Placental epithelial cell (primary cell): ENCODE measurements around the gene MLXIP. TPM values are rescaled to one million over a fixed set of nuclear protein-coding genes. Genes with fewer than 3 reads are reported as not detected.

Experiments used
- total RNA-seq: library from RNA; depleted of rRNA; stranded (reverse); fragments of >200 nt; gene quantifications from 2 replicates; pipeline ENCODE4 v1.2.3, GENCODE V29; 2012

Gene MLXIP, protein sequence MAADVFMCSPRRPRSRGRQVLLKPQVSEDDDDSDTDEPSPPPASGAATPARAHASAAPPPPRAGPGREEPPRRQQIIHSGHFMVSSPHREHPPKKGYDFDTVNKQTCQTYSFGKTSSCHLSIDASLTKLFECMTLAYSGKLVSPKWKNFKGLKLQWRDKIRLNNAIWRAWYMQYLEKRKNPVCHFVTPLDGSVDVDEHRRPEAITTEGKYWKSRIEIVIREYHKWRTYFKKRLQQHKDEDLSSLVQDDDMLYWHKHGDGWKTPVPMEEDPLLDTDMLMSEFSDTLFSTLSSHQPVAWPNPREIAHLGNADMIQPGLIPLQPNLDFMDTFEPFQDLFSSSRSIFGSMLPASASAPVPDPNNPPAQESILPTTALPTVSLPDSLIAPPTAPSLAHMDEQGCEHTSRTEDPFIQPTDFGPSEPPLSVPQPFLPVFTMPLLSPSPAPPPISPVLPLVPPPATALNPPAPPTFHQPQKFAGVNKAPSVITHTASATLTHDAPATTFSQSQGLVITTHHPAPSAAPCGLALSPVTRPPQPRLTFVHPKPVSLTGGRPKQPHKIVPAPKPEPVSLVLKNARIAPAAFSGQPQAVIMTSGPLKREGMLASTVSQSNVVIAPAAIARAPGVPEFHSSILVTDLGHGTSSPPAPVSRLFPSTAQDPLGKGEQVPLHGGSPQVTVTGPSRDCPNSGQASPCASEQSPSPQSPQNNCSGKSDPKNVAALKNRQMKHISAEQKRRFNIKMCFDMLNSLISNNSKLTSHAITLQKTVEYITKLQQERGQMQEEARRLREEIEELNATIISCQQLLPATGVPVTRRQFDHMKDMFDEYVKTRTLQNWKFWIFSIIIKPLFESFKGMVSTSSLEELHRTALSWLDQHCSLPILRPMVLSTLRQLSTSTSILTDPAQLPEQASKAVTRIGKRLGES
- 11.4 and 15.6 TPM in 2 replicates for total RNA-seq

DNA sequence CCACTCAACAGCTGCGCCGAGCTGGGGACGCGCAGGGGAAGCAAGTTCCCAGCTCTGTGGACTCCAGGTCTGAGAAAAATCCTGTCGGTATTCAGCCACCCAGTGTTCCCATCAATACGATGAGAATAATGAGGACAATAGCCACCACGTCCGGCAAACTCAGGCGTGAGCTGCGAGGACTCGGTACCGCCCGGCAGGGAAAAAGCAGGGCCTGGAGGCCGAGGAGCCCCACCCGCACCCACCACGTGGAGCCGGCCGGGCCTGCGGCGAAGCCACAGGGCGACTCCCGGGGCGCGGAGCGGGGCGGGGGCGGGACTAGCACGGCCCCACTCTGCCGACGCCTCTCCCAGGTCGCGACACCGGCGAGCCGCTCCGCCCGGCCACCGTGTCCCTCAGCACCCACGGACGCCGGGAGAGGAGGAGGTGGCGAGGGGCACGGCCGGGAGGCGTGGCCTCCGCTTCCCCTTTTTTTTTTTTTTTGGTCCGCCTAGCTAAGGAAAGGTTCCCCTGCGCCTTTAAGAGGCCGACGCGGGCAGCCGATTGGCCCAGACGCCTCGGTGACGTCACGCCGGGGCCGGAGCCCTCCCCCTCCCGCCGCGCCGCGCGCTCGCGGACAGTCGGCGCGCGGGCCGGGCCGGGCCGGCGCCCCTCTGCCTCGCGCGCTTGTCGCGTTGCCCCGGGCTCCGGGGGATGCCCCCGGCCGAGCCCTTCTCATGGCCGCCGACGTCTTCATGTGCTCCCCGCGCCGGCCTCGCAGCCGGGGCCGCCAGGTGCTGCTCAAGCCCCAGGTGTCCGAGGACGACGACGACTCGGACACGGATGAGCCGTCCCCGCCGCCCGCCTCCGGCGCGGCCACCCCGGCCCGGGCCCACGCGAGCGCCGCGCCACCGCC is at the start of gene MLXIP:
Gene MLXIP (plus strand): TSS at position 616 of the 892 bp plus-strand sequence. CDS start 98 bp downstream, at position 714.

DNA sequence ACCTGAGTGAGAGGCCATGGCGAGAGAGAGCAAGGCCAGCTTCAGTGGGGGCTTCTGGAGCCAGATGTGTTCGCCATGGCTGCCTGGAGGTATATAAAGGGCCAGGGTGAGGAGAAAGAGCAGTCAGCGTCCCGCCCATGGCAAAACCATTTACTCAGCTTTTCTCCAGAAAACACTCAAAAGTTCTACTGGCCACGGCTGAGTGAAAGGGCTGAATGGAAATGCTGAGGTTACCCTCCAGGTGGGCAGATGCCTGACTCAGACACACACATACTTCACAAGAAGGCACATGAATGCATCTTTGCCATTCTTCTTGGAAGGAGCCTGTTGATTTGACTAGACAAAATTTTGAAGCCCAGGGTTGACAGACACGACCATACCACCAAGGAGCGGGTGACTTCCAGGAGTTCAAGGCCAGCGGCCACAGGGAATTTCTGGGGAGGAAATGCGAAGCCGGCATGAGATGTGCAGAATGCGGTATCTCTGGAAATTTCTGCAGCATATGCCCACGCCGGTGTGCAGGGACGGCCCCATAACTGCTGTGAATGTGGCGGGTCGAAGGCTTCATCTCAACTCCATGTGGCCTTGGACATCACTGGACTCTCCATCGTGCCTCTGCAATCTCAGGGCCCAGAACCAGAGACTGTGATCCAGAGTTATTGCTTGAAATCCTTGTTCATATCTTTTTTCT is 95.7 kb downstream of the MLXIP start, which contains the start of gene IL31:
Gene IL31 (minus strand): TSS at position 67 of the 691 bp plus-strand sequence. CDS start 49 bp downstream, at position 18.

DNA sequence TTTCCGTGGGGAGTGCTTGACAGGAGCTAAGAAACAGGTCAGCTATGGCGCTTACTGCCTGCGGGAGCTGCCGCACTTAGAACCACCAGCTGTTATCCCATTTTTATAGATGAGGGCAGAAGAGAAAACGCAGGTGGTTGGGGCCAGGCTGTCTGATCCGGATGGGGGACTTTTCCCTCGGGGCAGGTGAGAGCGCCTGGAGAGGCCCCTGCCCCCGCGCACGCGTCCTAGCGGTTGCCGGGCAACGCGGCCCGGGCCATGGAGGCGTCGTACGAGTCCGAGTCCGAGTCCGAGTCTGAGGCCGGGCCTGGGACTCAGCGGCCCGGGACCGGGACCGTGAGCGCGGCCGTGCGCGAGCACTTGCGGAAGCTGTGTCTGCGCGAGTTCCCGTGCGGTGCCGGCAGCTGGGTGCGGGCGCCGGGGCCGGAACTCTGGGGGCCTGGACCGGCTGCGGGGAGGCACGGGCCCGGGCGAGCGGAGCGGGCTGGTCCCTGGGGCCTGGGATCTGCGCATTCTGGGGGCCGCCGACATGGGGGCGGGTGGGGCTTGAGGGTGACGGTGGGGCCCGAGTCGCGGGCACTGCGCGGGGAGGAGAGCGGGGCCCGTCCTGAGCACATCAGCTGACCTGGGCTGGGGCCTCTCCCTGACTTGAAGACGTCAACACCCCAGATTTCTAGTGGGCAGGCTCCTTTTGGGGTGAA is 104.5 kb downstream of the MLXIP start, which contains the start of gene LRRC43:
Gene LRRC43 (plus strand): TSS at position 237 of the 701 bp plus-strand sequence. CDS start 22 bp downstream, at position 259.

Other genes with a start within 250 kb of the MLXIP start
- gene HPD, start 219.9 kb upstream of the MLXIP start, total RNA-seq: 0.39 TPM in 1 of 2 replicates, not detected in the other
- 23.2 and 52.1 TPM in 2 replicates for gene PSMD9, start 190.0 kb upstream of the MLXIP start, total RNA-seq
- 5.9 and 8.7 TPM in 2 replicates for gene CFAP251, start 160.2 kb upstream of the MLXIP start, total RNA-seq
- gene BCL7A, start 56.9 kb upstream of the MLXIP start, total RNA-seq: 0.54 and 1.2 TPM in 2 replicates
- gene IL31, start 95.5 kb downstream of the MLXIP start, total RNA-seq: not detected in 2 replicates
- 0.22 and 1.2 TPM in 2 replicates for gene LRRC43, start 104.4 kb downstream of the MLXIP start, total RNA-seq
- 0.39 and 0.87 TPM in 2 replicates for gene B3GNT4, start 125.0 kb downstream of the MLXIP start, total RNA-seq
- 84.3 and 88.7 TPM in 2 replicates for gene DIABLO, start 147.3 kb downstream of the MLXIP start, total RNA-seq
- gene VPS33A, start 187.7 kb downstream of the MLXIP start, total RNA-seq: 24.3 and 27.2 TPM in 2 replicates